Ishikawa (cell line): Measurements from ENCODE around the gene STRN3.

ENCODE experiments used
- CEBPB ChIP-seq: IDR thresholded peaks from 2 replicates; pipeline ENCODE4 v1.6.1; 2012
- CREB1 ChIP-seq: IDR thresholded peaks from 2 replicates; pipeline ENCODE4 v1.6.1; 2012; ENCODE audit warnings: low read depth
- EGR1 ChIP-seq: IDR thresholded peaks from 2 replicates; pipeline ENCODE4 v1.6.1; 2012
- EP300 ChIP-seq: IDR thresholded peaks from 2 replicates; pipeline ENCODE4 v1.6.1; 2012; ENCODE audit warnings: borderline replicate concordance
- FOXM1 ChIP-seq: IDR thresholded peaks from 2 replicates; pipeline ENCODE4 v1.6.1; 2012; ENCODE audit warnings: low read depth, borderline replicate concordance
- MAX ChIP-seq: IDR thresholded peaks from 2 replicates; pipeline ENCODE4 v1.6.1; 2012
- NFIC ChIP-seq: IDR thresholded peaks from 2 replicates; pipeline ENCODE4 v1.6.1; 2012
- RAD21 ChIP-seq: IDR thresholded peaks from 2 replicates; pipeline ENCODE4 v1.6.1; 2012; ENCODE audit warnings: low read depth
- REST ChIP-seq: IDR thresholded peaks from 2 replicates; pipeline ENCODE4 v1.6.1; 2012; ENCODE audit warnings: low read depth, mild to moderate bottlenecking
- TAF1 ChIP-seq: IDR thresholded peaks from 2 replicates; pipeline ENCODE4 v1.6.1; 2012; ENCODE audit warnings: low read depth, mild to moderate bottlenecking
- TCF12 ChIP-seq: IDR thresholded peaks from 2 replicates; pipeline ENCODE4 v1.6.1; 2012; ENCODE audit warnings: low read depth
- TEAD4 ChIP-seq: IDR thresholded peaks from 2 replicates; pipeline ENCODE4 v1.6.1; 2012
- USF1 ChIP-seq: IDR thresholded peaks from 2 replicates; pipeline ENCODE4 v1.6.1; 2012
- YY1 ChIP-seq: IDR thresholded peaks from 2 replicates; pipeline ENCODE4 v1.6.1; 2012; ENCODE audit warnings: low read depth
- ZBTB7A ChIP-seq: IDR thresholded peaks from 2 replicates; pipeline ENCODE4 v1.6.1; 2012; ENCODE audit warnings: low read depth

Gene STRN3

GRCh38 chr14:30885840-30886740 lies 140.1 kb downstream of the STRN3 start:
- TF ChIP-seq USF1 (no peak), CEBPB (no peak), TEAD4 (no peak), EGR1 (no peak), CREB1 (no peak), EP300 (no peak), ZBTB7A (no peak)

- TF ChIP-seq CREB1 = no peak
- TF ChIP-seq TEAD4 = no peak
- TF ChIP-seq RAD21 = no peak
- TF ChIP-seq EP300 = no peak
- no peak for TF ChIP-seq EGR1
- TF ChIP-seq CEBPB = no peak
Observed at GRCh38 chr14:30884901-30885300, 141.3 kb downstream of the STRN3 start.

GRCh38 chr14:30883508-30884294 lies 142.5 kb downstream of the STRN3 start:
- TF ChIP-seq REST (no peak), CREB1 (no peak), ZBTB7A (no peak), FOXM1 (no peak), EP300 (no peak), CEBPB (no peak), TEAD4 (no peak), MAX (no peak), YY1 (no peak), TAF1 (no peak), EGR1 (no peak), RAD21 (no peak), TCF12 (no peak), NFIC (no peak)

- TF ChIP-seq CREB1 (no peak), TEAD4 (no peak), TAF1 (no peak), NFIC (no peak), ZBTB7A (no peak), RAD21 (no peak), TCF12 (no peak), REST (no peak), YY1 (no peak), FOXM1 (no peak), USF1 (no peak), MAX (no peak), EGR1 (no peak), CEBPB (no peak), EP300 (no peak)
Observed at GRCh38 chr14:30882431-30882830, 143.7 kb downstream of the STRN3 start.

- TF ChIP-seq REST = no peak
- no peak for TF ChIP-seq ZBTB7A
- TF ChIP-seq CREB1 = no peak
- TF ChIP-seq YY1 = no peak
- no peak for TF ChIP-seq MAX
- no peak for TF ChIP-seq RAD21
- TF ChIP-seq TCF12 = no peak
- no peak for TF ChIP-seq CEBPB
- no peak for TF ChIP-seq TAF1
- no peak for TF ChIP-seq FOXM1
Observed at GRCh38 chr14:30876692-30877091, 149.5 kb downstream of the STRN3 start.
